GM19023 (cell line): ENCODE results near the gene LPCAT1.
"Not testable (repeated sequence)": the region's sequence is repeated elsewhere in the genome, so short reads cannot be mapped to it uniquely, and the experiment has no call there.

Source experiments
- ATAC-seq: cut with Tn5 transposase; IDR thresholded peaks from one replicate; pipeline ENCODE4 v1.9.1; 2021; ENCODE audit warnings: mild to moderate bottlenecking, moderate library complexity; ENCODE audit not compliant: unreplicated experiment

The LPCAT1 gene

DNA sequence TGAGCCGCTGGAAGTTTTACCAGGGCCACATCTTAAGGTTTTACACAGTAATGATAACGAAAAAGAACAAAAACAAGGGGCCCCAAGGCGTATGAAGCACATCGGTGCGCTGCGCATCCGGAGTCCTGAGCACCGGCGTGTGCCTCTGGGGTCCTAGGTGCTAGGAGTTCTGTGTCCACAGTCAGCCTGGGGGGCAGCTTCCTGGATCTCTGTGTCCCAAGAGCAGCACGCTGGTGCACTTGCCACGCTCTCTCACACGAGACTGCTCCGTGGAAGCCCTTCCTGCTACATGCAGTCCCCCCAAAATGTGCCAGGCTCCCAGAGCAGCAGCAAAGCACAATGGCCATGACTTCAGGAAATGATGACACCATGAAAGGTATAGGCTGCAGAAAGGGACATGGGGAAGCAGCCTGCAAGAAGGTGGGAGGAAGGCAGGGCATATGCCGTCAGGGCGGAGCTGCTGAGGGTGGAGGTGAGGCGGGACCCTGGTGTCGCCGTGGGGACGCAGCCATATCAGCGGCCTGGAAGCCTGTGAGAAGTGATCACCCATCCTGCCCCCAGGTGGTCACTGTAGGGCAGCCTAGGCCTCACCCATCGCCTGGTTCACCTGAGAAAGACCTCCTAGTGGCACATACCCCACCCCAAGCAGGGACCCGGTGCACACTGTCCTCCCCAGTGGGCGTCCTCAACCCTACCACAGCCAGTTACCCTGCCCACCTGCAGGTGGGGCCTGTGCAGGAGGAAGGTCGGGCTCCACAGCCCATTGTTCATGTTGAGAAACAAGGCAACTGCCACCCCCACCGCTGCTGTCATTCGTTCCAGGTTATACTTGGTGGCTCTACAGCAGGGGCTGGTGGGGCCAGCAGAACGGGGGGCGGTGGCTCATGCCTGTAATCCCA, 54.9 kb downstream of the LPCAT1 start:
- no peak for ATAC-seq

DNA sequence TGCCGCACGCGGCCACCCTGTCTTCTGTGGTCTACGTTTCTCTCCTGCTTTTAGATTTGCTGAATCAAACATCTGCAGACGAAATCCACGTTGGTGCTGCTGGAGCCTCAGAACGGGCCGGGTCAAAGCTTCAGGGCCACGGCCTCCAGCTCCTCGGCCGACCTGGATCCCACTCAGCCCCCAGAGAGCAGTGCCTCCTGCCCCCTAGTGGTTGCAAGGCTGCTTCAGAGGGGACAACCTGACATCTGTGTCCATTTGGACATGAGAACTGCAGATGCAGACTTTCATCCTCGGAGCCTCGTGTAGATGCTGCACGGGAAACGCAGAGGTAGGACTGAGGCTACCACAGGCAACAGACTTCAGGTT, 55.5 kb downstream of the LPCAT1 start:
- no peak for ATAC-seq

DNA sequence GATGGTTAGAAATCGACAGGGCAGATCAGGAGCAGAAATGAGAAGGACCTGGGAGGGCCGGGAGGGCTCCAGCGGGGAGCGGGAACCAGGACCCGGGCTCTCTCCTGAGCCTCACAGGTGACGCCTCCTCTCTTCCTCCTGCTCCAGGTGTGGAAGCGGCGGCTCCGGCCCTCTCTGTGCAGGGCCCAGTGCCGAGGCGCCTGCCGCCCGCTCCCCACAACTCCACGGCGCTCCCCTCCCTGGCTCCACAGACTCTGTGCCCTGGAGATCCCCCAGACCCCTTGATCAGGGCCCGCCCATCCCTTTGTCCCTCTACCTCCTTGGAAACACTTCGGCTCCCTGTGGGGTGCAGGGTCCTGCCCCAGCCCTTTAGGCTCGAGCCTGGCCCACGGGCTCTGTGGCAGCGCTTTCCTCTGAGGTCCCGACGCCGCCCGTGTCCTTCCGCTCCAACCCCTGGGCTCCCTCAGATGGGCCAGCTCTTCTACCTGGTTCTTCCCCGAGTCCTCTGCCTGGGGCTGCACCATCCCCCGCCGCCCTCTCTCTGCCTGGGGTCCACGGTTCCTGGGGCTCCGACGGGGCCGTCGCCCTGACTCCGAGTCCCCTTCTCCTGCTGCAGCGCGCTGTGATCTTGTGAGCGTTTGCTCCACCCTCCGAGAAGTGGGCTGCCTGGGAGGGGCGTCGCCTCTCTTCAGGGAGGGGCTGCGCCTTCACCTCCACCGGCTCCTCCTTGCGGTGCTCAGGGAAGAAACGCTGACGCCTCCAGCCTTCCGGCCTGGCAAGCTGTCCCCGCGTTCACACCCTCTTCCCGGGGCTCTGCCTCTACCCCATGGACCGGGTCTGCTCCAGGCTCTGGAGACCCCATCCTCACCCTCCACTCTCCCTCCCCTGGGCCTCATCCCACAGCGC, 56.2 kb downstream of the LPCAT1 start:
- no peak for ATAC-seq

DNA sequence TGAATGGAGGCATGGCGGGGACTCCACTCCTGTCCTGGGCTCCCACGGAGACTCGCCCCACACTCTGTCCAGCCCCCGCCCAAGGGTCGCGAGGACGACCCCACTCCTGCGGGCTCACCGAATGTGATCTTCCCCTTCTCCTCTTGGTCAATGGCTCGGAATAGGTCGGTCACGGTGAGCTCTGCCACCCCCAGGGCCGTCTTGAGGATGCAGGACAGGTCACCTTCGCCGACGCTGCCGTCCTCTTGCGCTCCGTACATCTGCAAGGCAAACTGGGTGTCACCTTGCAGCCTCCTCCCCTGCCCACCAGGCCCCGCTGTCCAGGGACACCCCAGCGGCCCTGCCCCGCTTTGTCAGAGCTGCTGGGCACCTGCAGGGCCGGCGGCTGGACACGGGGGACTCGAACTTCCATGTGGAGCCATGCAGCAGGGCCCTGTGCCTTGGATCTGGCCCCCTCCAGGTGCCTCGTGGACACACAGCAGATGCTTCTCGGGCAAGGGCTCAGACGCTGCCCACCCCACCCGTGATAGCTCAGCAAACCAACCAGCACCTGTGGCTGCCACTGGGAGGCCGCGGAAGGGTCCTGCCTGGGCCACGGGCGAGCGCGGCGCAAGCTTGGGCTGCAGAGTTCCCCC, 57.0 kb downstream of the LPCAT1 start:
- no peak for ATAC-seq

DNA sequence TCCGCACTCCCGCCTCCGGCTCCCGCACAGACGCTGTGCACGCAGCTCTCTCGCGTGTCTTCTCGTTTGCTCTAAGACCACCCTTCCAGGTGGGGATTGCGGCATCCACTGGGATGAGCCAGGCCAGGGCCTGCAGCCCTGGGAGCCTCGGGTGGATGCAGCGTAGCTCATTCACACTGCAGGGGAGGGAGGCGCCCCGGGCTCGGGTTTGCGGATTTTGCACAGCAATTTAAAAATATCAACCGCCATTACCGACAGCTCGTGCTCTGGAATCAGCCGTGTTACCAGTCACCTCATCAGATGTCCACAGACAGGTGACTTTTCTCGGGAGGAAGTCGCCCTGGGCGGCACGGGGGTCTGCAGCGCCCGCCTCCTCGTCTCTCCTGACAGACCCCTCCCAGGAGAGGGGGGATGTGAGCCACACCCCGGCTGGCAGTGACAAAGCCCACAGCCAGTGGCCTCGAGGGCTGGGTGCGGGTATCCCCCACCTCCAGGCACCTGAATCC, 57.7 kb downstream of the LPCAT1 start:
- no peak for ATAC-seq

DNA sequence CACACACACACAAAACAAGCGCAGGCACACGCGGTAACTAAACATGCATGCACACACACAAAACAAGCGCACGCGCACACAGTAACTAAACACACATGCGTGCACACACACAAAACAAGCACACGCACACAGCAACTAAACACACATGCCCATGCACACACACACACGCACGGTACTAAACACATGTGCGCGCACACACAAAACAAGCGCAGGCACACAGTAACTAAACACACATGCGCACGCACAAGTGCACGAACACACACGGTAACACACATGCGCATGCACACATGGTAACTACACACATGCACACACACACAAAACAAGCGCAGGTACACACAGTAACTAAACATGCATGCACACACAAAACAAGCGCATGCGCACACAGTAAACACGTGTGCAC, 58.6 kb downstream of the LPCAT1 start:
- ATAC-seq = no peak

DNA sequence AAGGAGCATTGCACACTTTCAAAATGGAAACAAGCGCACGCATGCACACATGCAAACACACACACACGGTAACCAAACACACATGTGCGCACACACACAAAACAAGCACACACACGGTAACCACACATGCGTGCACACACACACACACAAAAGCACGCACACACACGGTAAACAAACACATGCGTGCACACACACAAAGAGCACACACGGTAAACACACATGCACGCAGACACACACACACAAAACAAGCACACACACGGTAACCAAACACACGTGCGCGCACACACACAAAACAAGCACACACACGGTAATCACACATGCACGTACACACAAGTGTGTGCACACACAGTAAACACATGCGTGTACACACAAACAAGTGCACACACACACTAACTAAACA, 59.2 kb downstream of the LPCAT1 start:
- ATAC-seq = no peak

DNA sequence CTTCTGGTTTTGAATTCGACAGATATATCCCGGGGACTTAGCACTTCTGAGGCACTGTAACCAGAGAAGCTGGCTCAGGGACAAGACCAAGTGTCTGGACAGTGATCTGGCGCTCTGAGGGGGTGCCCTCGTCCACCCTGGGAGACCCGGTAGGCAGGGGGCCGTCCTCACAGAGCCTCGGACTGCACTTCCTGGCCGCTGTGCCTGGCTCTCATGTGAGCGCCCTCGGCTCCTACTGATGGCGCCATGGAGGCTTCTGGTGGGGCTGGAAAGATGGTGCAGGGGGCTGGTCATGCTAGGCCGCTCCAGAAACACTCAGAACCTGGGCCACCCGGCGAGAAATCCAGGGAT, 59.7 kb downstream of the LPCAT1 start:
- no peak for ATAC-seq

DNA sequence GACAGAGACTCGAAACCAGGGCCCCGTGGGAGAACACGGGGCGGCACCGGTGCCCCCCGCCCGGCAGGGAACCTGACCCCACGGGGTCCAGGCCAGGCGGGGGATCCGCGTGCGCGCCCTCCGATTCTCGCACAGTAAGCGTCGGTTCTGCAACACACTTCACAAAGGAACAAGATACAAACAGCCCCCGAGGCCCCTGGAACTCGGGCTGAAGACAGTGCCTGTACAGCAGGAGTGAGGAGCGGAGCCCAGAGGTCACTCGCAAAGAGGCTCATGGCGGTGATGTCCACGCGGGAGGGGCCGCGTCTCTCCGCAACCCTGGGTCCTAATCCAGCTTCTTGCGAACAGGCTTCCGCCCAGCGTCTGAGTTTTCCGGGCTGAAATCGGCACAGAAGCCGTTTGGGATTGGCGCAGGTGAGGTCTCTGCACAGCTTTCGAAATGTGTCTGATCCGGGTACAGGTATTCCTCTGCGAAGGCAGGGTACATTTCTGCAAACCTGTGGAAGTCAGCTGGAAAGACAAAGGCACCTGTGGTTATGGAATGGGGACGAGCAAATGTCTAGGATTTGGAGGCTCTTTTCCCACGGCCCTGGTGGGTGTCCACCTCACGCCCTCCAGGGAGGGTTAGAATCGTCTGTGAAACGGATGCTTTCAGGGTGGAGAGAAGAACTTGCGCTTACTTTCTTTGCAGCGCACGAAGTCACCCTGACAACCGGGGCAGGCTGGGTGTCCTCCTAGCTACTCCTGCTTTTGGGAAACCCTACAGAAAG, 60.2 kb downstream of the LPCAT1 start:
- ATAC-seq = no peak

DNA sequence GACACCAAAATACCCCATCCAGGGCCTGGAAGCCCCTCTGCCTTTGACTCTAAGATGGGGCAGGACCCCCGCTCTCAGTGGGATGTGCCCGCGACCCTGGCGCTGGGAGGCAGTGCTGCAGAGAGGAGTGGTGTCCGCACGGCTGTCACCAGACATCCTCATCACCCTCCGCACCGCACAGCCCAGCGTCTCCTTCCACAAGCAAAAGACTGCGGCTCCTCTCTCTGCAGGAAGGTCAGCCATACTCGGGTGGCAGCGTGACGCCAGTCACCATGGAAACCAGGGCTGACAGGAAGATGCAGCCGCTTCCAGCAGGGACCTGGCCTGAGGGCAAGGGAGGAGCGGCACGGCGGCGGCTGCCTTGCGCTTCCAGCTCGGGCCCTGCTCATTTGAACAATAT, 61.4 kb downstream of the LPCAT1 start:
- no peak for ATAC-seq

DNA sequence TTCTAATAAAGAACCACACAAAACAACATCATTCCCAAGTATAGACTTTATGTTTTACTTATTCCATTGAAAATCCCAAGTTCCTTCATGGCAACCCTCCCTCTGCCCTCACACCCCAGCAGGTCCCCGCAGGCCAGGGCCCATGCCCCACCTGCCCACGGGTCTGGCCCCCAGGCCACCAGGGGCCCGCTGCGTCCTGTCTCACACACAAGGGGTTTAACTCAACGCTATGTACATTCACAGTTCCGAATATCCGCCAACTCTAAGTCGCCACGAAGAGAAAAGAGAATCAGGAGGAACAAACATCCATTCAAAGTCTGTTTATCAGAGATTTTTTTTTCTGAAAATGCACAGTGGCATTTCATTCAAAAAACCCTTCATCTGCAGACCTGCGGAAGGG, 62.4 kb downstream of the LPCAT1 start:
- ATAC-seq = no peak

DNA sequence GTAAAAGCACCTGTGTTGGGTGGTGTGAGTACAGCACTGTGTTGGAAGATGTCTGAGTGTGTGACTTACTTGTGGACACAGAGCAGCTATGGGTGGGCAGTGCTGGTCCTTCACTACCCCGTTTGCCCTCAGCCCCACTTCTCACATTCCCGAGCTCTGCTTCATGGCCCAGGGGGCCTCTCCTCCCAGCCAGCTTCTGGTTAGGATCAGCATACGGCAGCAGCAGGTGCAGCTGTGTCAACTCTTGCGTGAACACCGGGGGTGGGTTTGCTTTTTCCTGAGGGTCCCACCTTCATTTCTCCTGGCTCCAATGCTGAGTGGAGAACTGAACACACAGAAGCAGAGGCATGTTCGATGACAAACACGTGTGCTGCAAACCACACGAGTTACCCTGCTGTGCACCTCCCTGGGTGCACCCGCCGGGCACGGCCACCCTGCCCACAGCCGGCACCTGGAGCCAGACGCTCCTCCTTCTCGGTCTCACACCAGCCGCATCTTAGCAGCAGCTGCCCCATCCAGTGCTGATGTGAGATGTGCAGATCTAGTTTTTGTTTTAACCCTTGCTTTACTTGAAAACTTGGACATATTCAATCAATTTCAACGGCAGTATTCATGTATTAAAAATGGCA, 63.6 kb downstream of the LPCAT1 start:
- no peak for ATAC-seq

DNA sequence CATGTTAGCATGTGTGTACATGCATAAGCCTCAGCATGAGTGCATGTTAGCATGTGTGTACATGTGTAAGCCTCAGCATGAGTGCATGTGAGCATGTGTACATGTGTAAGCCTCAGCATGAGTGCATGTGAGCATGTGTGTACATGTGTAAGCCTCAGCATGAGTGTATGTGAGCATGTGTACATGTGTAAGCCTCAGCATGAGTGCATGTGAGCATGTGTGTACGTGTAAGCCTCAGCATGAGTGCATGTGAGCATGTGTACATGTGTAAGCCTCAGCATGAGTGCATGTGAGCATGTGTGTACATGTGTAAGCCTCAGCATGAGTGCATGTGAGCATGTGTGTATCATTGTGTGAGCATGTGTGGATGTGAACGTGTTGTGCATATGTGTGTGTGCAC, 64.3 kb downstream of the LPCAT1 start:
- not testable (repeated sequence) for ATAC-seq

DNA sequence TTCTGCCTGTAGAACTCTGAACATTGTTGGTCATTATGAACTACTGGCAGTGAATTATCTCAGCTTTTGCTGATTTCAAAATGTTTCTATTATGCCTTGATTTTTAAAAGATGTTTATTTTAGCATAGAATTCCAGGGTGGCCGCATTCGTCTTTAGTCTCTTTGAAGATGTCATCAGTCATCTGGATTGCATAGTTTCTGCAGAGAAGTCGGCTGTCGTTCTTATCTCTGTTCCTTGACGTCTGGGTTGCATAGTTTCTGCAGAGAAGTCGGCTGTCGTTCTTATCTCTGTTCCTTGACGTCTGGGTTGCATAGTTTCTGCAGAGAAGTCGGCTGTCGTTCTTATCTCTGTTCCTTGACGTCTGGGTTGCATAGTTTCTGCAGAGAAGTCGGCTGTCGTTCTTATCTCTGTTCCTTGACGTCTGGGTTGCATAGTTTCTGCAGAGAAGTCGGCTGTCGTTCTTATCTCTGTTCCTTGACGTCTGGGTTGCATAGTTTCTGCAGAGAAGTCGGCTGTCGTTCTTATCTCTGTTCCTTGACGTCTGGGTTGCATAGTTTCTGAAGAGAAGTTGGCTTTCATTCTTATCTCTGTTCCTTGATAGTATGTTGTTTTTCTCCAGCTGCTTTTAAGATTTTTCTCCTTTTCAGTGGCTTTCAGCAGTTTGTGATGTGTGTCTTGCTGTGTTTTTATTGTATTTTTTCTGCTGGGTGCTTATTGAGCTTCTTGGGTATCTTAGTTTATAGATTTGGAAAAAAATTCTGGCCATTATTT, 67.5 kb downstream of the LPCAT1 start:
- not testable (repeated sequence) for ATAC-seq

DNA sequence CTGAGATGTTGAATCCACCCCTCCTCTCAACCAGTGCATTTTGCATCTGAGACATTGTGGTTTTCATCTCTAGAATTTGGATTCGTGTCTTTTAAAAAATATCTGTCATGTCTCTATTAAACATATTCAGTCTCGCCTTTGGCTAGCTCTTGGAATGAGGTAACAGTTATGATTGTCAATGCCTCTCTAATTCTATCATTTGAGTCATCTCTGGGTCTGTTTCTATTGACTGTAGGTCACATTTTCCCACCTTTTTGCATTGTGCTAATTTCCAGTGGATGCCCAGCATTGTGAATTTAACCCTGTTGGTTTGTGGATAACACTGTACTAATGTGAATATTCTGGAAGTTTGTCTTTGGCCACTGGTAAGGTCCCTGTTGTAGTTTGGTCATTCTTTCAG, 70.1 kb downstream of the LPCAT1 start:
- no peak for ATAC-seq

DNA sequence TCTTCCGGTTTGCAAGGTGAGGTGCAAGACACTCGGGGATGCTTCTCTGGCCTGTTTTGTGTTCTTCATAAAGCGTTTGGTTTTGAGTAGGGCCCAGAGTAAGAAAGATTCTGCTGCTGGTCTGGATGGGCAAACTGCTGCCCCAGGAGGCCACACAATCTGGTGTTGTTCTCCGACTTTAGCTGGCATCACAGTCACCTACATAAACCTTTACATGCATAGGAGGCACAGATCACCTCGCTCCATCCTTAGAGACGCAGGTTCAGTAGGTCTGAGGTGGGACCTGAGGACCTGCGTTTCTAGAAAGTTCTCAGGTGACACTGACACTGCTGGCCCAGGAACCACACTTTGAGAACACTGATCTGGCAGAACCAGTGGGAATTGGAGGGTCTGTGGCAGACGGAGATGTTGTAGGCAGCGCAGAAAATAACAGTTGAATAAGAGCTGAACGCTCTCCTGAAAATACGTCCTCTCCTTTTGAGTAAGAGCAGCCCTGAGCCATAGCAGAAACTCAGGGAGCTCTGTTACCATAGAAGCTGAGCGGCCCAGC, 74.6 kb downstream of the LPCAT1 start:
- no peak for ATAC-seq

DNA sequence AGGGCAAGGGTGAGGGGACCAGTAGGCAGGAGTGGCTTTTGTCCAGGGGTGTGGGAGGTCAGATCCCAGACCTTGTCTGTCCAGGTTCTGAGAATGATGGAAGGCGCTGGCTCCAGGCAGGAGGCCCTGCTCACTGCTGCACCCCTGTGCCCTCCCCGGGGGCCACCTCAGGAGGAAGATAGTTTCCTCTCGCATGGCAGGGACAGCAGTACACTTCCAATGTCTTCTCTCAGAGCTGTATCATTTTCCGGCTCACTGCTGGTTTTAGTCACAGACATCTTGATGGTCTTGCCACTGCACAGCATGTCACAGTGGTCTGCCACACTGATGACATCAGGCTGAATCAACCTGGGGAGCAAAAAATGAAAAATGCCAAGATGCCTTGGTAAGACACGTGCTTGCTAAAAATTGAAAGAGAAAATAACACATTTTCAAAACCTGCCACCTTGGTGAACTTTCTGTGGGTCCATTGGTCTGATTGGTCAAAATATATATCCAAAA, 75.2 kb downstream of the LPCAT1 start:
- ATAC-seq = no peak

DNA sequence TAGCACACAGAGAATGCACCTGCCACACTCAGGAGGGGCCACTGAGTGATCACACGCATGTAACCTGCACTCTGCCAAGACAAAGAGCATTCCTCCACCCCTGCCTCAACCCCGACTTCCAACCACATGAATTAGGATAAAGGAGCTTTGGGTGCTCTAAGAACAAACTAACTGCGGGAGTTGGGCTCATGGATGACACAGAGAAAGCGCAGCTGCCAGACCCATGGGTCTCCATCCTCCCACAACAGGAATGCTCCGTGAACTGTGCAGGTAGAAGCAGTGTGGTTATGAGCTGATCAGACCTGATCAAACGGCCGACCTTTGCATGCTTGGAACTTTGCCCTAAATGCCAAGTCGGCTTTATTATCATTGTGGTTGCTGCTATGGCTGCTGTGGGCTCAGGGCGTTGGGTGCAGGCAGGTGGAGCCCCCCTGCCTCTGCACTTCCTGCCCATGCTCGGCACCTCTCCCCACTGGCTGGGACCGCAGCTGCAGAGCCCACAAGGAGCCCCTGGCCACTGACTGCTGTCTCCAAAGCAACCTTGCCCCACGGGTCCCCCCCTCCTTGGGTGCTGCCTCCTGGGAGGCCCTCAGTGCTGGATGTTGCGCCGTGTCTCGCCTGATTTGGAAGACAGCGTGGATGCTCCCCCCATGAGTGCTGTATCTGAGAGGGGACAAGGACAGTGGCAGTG, 75.9 kb downstream of the LPCAT1 start:
- no peak for ATAC-seq
